Gastroesophageal sphincter (tissue), 3 donors: ENCODE data around the gene FAM163A.
"Not testable (repeated sequence)": the region's sequence is repeated elsewhere in the genome, so short reads cannot be mapped to it uniquely, and the experiment has no call there.

Source experiments
- POLR2AphosphoS5 ChIP-seq: sonication (generic); formaldehyde crosslinking; IDR thresholded peaks from one replicate; pipeline ENCODE4 v1.6.1; 2017; ENCODE audit warnings: antibody characterized with exemption
- TF ChIP-seq, protein P1 (sequence below), 4 experiments: fragments of 200-600 bp in 2 of 4; fragments of 450-650 bp in 2 of 4; sonication (generic) in 1 of 4; IDR thresholded peaks; one replicate each; pipeline ENCODE4 v1.5.1; 2017 to 2019; ENCODE audit warnings: antibody characterized with exemption in 4 of 4, mild to moderate bottlenecking in 2 of 4, moderate library complexity in 2 of 4

DNA sequence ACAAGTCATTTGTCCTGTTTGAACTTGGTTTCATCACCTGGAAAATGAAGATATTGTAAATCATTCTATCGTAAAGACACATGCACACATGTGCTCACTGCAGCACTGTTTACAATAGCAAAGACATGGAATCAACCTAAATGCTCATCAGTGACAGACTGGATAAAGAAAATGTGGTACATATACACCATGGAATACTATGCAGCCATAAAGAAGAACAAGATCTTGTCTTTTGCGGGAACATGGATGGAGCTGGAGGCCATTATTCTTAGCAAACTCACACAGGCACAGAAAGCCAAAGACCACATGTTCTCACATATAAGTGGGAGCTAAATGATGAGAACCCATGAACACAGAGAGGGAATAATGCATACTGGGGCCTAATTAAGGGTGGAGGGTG, 61.3 kb downstream of the FAM163A start:
- not testable (repeated sequence) for TF ChIP-seq POLR2AphosphoS5
- TF ChIP-seq, protein P1, sequence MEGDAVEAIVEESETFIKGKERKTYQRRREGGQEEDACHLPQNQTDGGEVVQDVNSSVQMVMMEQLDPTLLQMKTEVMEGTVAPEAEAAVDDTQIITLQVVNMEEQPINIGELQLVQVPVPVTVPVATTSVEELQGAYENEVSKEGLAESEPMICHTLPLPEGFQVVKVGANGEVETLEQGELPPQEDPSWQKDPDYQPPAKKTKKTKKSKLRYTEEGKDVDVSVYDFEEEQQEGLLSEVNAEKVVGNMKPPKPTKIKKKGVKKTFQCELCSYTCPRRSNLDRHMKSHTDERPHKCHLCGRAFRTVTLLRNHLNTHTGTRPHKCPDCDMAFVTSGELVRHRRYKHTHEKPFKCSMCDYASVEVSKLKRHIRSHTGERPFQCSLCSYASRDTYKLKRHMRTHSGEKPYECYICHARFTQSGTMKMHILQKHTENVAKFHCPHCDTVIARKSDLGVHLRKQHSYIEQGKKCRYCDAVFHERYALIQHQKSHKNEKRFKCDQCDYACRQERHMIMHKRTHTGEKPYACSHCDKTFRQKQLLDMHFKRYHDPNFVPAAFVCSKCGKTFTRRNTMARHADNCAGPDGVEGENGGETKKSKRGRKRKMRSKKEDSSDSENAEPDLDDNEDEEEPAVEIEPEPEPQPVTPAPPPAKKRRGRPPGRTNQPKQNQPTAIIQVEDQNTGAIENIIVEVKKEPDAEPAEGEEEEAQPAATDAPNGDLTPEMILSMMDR (IDR thresholded peaks at IDR 0.05) = not testable (repeated sequence)
